SH-SY5Y (cell line): ENCODE measurements around the gene GID4.

ENCODE experiments used
- GATA2 ChIP-seq: IDR thresholded peaks from 2 replicates; pipeline ENCODE4 v1.6.1; 2011; ENCODE audit warnings: mild to moderate bottlenecking, low read depth, low read length
- GATA3 ChIP-seq: IDR thresholded peaks from 2 replicates; pipeline ENCODE4 v1.6.1; 2011; ENCODE audit warnings: low read depth, mild to moderate bottlenecking, low read length, moderate library complexity

DNA sequence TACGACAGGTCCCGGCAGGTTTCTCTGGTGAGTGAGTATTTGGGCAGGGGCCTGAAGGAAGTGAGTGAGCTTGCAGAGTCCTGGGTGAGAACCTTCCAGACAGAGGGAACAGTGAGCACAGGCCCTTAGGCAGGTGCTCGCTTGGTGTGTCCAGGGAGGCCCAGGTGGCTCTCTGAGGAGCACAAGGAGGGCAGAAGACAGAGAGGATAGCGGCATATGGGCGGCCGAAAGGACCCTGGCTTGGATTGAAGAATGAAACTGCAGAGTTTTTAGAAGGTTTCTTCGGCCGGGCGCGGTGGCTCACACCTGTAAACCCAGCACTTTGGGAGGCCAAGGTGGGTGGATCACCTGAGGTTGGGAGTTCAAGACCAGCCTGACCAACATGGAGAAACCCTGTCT is 55.2 kb downstream of the GID4 start:
- TF ChIP-seq GATA2, result no peak
- TF ChIP-seq GATA3, result no peak
